G401.6 (cell line): ENCODE results near the gene SLC12A8.

Experiments
- FAIRE-seq: peaks from 2 replicates; lab custom pipeline; 2012; peaks lifted over from hg19 to GRCh38; lab: Jason Lieb, UNC

Gene SLC12A8

GRCh38 chr3:125154110-125154509 lies 58.4 kb downstream of the SLC12A8 start:
- FAIRE-seq = no peak

- FAIRE-seq = no peak
These were observed 59.6 kb downstream of the SLC12A8 start for GRCh38 chr3:125152951-125153350.

DNA sequence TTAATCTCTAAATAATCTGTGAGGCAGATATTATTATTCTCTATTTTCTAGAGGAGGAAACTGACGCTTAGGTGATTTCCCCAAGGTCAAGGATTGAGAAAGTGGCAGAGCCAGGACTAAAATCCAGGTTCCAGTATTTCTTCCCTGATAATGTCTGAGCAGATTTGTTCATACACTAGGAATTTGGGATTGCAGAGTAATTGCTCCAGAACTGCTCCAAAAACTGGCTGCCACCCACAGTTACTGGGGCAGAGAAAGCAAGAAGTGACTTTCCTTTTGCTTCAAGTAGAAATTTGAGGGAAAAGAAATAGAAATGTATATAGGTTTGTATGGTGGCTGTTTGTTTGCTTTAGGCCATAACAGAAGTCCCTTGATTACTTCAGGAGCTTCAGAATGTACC lies 60.6 kb downstream of the SLC12A8 start:
- no peak for FAIRE-seq

GRCh38 chr3:125151442-125151817 lies 61.1 kb downstream of the SLC12A8 start:
- no peak for FAIRE-seq

DNA sequence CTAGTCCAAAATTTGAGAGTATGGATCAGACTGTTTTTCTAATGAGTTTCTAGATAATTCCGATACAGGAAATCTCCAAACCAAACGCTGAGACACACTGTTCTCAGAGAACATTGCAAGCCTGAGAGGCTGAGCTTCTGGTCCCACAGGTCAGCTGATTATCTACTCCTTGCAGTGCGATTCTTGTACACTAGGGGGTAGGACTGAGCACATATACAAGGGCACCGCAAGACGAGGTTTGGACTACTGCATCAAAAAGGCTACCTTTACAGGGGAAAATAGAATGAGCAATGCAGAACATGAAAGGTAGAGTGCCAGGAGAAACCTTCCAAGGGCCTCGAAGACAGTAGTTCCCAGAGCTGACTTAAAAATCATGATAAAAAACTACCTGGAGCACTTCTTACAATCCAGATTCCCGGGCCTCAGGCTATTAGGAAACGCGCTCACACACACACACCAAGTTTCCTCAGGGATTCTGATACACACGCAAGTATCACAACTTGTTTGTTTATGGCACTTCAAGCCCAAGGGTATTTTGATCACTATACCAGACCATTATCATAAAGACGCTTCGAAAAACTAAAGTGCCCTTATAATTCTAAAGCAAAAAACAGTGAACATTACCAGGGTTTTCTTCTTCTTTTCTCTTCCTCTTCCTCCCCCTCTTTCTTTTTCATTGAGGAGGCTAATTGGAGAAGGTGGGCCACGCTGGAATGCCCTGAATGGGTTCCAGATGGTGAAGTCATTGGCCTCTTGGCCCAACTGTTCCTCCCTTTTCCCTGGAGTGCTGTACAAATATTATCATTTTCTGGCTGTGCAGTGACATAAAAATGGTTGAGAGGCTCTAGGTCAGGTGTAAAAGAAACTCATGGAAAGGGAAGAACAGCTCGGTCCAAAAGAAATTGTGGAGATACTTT lies 61.8 kb downstream of the SLC12A8 start:
- FAIRE-seq = no peak

- FAIRE-seq = no peak
These were observed 63.1 kb downstream of the SLC12A8 start for GRCh38 chr3:125149462-125149861.

- FAIRE-seq = no peak
These were observed 63.7 kb downstream of the SLC12A8 start for GRCh38 chr3:125148836-125149235.

DNA sequence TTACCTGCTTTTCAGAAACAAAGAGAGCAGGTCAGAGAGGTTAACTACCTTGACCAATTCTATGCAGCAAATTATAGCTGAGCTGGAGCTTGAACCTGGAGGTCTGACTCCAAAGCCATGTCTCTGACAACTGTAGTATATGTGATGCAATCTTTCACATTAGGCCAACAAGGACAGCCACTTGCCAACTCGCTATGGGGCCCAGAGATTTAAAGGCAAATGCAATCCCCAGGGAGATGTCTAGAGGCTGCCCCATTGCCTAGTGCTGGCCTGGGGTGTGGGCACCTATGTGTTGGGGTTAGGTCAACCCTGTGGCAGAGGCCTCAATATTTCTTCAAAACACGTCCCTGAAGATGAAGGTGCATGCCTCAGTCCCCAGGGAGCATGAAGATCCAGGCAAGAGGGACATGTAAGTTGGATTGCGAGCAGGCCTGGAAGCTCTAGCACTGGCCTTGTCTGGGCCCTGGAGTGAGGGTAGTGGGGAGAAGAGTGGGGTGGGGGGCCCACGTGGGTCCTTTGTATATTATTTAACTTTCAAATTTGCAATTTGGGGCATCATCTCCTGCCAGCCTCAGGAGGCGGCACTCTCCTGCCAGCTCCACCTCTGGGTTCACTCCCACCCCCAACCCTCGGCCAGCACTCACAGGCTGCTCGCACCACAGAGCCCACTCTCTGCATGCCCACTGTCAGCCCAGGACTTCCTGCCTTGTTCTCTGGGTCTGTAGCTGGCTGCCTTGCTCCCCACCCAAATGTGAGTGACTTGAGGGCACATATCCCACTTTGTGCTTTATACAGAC lies 64.3 kb downstream of the SLC12A8 start:
- no peak for FAIRE-seq

GRCh38 chr3:125147491-125147820 lies 65.1 kb downstream of the SLC12A8 start:
- no peak for FAIRE-seq

DNA sequence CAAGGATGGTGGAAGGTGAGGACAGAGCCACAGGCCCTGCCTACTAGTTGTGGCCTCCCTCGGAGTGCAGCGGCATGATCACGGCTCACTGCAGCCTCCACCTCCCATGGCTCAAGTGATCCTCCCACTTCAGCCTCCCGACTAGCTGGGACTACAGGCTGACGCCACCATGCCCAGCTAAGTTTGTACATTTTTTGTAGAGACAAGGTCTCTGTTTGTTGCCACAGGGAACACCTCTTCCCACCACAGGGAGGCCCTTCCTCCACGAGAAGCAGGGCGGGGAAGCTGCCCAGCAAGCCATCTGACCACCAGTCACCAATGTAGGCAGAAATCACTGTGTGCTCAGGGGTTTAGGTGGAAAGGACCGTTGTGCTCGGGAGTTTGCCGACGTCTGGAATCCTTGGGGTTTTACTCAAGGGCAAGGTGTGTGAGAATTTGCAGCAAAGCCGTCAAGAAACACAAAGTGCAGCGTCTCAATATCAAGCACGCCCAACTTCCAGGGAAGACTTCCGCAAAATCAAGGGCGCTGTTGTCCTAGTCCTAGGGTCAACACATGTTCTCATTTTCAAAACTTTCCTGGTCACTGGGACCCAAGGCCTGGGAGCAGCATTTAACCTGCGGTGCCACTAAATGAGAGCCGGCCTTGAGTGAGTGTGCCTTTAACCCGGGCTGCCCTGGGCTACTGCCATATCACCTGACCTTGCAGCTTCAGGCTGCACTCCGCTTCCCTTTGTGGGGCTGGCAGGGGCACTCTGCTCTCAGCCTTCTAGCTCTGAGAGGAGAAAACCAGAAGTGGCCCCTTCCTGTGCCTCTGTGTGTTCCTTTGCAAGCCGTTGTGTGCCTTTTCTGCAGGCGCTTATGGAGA lies 65.7 kb downstream of the SLC12A8 start:
- no peak for FAIRE-seq

GRCh38 chr3:125145751-125146475 lies 66.6 kb downstream of the SLC12A8 start:
- FAIRE-seq = no peak

DNA sequence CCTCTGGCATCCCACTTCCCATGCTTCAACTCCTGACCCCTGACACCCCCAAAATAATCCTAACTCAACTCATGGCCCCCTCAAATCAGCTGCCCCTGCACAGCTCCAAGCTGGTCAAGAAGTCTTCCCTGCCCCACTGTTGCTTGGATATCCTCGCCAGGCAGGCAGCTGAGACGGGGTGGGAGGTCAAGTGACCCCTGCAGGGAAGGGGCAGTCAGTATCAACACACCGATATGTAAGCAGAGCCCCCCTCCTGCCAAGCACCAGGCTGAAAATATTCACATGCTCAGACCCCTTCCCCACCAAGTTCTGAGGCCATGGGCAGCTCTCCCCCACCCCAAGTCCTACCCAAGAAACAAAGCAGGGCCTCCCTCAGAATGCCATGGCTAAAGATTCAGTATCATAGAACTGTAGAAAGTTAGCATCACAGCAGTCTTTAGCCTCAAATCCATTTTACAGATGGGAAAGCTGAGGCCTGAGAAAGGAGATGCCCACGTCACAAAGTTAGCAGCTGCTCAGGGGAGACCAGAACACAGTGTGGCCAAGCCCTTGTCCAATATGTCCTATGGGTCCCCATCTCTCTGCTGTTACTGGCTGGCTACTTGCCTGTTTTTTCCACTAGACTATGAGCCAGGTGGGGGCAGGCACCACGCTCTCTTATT lies 67.8 kb downstream of the SLC12A8 start:
- no peak for FAIRE-seq

DNA sequence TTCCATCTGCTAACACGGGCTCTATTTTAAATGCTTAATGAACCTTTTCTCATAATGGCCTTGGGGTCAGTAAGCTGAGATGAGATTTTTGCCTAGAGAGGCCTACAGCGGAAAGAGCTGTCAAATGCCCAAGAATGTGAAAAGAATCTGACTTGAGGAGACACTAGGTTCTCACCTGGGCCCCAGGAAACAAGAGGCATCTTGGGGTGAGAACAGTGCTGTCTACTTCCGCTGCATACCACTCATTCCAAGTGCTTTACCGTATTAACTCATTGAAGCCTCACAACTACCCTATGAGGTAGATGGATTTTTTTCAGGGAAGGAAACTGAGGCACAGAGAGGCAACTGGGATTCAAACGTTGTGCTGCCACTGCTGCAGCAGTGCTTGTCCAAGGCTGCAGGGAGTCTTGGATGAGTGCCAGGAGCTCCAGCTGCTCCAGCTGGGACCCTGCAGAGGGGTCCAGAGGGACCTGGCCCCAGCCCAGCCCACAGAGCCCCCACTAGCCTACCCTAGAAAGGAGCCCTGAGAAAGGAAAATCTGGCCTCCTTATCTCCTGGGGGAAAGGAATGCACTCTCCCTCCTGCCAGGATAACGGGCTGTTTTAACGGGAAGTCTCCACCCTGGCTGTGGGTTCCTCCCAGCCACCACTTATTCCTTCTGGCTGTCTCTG lies 68.4 kb downstream of the SLC12A8 start:
- no peak for FAIRE-seq

DNA sequence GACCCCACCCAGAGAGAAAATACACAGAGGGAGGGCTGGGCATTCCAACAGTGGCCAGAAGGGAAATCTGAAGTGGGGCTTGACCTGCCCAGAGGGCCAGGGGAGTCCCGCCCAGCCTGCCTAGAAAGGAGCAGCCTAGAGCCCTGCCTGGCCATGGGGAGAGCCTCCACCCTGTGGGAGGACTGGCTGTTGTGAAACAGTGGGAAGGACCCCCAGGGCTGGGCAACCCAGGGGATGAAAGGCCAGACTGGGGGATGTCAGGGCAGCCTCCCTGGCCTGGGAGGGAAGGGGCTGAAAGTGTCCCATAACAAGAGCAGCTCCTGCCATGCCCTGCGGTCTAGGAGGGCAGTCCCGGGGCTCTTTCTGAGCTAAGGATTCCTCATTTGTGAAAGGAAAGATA lies 69.0 kb downstream of the SLC12A8 start:
- no peak for FAIRE-seq

DNA sequence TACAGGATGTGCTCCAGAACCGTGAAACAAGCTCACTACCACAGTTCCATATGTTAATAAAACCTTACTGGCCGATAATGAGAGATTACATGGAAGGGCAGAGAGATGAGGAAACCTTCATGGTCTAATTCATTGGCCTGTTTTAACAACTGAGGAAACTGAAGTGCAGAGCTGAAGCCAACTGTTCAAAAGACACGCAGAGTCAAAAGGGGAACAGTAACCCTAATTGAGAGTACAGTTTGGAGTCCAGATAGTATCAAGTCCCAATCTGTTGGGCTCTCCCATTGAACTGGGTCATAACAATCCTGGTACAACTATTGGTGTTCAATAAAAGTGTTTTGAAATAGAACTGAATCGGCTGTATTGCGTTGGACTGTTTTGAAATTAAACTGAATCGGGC lies 69.6 kb downstream of the SLC12A8 start:
- no peak for FAIRE-seq

DNA sequence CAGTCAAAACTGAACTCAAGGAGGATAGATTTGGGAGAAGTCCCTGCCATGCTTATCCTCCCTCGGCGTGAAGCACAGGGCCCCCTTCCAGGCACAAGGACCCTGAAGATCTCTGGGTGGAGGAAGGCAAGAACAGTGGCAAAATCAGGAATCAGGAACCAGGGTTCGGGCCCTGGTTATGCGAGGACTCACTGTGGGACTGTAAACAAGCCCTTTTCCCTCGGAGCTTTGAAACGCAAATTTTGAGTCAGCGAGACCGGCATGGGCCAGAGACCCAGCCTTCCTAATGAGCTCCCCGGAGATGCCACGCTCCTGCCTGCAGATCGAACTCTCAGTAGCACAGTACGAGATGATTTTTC lies 70.1 kb downstream of the SLC12A8 start:
- FAIRE-seq = no peak

DNA sequence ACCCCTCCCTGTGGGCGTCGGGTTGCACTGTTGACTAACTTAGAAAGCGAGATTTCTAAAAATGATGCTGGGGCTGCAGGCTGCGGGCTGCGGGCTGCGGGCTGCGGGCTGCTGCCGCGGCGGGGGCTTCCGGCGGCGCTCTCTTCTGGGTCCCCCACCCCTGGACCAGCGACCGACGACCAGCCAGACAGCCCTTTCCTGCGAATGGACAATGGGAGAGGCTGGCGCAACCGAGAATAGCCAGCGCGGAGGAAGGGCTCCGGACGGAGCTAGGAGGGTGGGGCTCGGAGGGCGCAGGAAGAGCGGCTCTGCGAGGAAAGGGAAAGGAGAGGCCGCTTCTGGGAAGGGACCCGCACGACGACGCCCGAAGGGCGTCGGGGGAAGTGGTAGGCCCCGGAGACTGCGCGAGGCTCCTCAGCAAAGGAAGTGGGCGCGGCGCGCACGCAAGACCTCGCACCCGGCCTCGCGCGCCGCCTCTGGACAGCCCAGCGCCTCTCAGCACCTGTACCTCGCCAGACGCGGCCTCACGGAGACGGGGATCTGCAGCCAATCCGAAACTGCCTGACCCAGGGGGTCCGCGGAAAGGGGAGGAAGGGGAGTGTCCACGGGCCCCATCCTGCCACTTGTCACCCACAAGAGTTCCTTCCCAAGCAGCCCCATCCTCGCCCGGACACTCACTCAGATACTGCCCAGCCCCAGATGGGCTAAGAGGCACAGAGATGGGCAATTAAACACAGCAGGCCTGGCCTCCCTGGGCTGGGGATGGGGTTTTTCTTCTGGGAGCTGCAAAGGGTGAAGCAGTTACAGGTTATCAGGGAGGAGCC lies 70.7 kb downstream of the SLC12A8 start:
- FAIRE-seq = no peak

GRCh38 chr3:125140818-125141595 lies 71.5 kb downstream of the SLC12A8 start:
- FAIRE-seq = no peak
